AG20443 (cell line): ENCODE results near the gene HMX1.

ENCODE experiments used
- DNase-seq: peaks from one replicate; pipeline ENCODE4 v3.0.0; 2012; ENCODE audit warnings: low spot score, mixed read lengths

The HMX1 gene

DNA sequence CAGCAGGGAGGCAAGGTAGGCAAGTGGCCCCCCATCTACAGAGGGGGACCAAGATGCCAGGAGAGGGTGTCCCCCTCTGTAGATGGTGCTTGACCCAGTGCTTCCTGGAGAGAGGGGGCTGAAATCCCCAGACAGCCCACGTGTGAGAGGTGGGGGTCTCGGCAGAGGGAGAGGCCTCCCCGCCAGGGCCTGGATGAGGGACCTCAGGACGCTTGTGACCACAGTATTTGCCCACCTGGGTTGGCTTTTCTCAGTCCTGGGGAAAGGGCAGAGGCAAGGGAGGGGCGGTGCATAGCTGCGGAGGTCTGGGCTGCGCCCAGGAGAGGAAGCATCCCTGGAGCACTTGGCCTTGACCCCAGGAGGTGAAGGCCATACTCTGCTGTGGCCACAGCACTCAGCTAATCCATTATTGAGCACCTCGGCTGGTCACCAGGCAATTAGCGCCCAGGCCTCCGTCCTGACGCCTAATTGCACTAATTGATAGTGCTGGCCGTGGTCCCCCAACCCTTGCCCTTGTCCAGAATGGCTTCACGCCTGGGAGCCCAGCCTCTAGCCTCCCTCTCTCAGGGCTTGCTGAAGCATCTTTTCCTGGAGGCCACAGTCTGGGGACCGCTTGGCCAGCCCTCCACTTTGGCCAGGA, 30.7 kb downstream of the HMX1 start:
- no peak for DNase-seq

DNA sequence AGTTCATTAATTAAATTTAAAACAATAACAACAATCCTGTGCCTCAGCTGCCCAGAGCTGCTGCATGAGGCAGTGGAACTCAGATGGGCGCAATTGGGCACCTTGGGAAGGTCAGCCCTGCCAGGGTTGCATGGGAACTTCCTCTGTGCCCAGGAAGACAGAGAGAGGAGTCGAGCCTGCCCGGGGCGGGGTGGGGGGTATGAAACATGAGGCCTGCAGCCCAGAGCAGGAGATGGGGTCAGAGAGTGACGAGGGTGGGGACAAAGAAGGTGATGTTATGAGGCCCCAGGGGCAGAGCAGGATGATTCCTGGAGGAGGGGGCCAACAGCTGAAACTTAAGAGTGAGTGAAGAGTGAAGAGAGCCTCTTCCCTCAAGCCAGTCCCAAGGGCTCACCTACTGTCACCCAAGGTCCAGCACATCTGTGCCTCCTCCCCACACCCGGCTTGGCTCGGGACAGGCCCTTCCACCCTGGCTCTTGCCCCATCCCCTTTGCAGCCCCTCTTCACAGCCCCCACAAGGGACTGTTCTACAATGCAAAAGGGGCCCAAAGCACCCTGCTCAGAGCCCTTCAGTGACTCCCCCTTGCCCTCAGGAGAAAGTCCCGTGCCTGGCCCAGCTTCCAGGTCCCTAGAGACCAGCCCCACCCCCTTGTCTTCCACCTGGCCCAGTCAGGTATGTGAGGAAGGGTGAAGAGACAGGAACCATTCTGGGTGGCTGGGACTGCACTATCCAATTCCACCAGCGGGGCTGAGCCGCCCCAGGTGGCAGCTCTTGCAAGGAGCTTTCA, 31.4 kb downstream of the HMX1 start:
- no peak for DNase-seq

- DNase-seq, result no peak
These were observed 32.6 kb downstream of the HMX1 start for GRCh38 chr4:8838961-8839431.

- no peak for DNase-seq
These were observed 33.2 kb downstream of the HMX1 start for GRCh38 chr4:8838296-8838960.

DNA sequence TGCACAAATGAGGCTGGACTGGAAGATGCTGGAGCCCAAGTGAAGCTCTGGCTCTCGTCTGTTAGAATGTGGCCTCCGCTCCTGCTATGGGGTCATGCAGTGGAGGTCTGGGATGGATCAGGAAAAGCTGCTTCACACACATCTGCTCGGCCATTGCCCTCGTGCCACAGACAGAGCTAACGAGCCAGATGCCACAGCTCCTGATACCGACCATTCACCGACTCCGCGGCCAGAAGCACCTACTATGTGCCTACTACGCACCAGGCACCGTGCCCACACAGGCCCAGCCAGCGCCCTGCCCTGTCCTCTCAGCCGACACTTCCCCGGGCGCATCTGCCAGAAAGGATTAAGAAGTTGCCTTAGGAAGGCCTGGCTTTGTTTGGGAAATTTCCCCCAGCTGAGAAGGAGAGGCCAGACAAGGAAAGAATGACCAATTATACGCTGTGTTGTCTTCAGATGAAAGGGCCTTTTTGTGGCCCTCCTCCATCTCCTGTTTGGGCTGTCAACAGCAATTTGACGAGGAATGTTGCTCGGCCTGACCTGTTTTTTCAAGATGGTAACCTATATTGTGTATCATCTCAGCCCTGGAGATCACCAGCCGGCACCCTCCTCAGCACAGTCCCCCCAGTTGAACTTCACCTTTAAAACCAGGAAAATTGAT, 34.3 kb downstream of the HMX1 start:
- no peak for DNase-seq

GRCh38 chr4:8836664-8837171, 34.9 kb downstream of the HMX1 start:
- no peak for DNase-seq

- no peak for DNase-seq
These were observed 35.9 kb downstream of the HMX1 start for GRCh38 chr4:8835521-8836365.

DNA sequence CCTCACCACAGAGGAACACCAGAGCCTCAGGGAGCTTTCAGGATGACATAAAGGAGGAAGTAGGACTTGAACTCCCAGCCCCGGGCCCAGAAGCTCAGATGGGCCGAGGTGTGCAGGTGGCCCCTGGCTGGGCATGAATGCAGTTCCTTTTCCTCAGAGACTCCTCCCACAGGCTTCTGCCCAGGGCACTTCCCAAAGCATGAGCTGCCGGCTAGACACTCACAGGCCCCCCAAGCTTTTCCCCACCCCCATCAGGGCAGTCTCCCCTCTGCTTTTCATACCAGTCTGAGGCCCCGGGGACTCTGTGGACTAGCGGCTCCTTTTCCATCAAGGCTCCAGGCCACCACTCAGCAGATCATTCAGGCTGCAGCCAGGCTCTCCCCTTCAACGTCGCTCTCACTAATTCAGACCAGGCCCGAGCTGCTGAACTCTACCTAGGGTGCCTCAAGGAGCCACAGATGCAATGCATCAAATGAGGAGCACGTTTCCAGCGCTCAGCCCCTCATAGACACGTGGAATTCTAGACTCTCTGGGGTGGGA, 36.9 kb downstream of the HMX1 start:
- no peak for DNase-seq

DNA sequence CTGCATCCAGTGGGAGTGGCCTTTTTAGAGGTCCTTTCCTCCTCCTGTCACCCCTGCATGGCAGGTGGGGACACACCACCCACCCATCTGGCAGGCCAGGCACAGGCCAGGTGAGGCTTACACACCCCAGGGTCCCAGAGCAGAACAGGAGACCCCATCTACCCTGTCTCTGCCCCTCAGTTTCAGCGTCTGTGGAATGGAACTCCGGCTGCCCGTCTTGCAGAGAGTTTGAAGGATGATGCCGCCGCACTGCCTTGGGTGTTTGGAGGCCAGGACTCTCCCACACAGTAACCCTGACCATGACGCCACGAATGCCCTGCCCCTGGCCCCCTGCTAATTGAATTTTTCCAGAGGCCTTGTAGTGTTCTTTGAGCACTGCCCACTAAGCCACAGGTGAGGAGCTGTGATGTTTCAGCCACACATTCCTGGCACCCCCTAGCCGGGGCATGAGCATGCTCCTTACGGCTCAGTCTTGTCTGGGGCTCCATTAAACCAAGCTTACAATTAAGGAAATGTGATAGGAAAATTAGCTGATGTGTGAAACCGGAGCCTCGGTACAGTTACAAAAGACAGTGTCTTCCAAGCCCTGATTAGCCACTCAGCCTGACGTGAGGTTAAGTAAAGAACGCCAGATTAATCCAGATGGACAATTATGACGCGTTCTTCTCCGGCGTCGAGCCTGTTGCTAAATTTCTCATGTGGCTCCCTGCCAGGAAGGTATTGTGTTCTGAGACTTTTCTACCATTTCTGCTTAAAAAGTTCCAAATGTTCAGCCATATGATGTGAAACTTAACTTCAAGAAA, 39.3 kb downstream of the HMX1 start:
- no peak for DNase-seq

DNA sequence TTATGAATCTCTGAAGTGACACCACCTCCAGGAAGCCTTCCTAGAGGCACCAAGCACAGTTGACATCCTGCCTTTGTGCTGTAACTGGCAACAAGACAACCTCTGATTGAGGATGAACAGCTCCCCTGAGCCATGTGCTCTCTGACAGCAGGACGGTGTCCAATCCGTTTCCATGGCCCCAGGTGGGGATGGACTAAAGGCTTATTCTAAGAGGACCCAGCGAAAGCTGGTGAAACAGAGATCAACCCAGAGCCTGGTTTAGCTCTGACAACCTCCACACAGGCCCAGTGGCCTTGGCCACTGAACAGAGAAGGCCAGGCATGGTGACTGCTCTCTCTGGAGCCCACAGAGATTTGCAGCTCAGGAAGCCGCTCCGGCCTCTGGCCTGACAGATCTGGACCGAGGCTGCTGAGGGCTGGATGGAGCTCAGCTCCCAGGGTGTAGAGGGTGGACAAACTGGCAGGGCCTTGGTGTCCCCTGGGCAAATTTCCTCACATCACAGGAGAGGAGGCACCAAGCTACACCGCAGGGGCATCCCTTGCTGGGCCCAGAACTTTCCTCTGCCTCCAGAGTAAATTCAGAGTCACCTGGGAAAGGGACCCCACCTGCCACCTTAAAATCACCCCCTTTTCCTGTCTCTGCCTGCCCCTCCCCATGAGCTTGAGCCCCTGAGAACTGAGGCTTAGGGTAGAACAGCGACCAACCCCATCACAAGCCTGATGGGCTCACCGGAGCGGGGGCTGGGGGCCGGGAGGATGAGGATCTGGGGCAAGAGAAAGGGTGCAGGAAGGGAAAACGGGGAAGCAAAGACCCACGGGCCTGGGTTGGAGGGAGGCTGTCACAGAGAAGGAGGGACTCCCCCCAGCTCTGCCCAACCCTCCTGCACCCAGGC, 40.2 kb downstream of the HMX1 start:
- DNase-seq, result no peak

DNA sequence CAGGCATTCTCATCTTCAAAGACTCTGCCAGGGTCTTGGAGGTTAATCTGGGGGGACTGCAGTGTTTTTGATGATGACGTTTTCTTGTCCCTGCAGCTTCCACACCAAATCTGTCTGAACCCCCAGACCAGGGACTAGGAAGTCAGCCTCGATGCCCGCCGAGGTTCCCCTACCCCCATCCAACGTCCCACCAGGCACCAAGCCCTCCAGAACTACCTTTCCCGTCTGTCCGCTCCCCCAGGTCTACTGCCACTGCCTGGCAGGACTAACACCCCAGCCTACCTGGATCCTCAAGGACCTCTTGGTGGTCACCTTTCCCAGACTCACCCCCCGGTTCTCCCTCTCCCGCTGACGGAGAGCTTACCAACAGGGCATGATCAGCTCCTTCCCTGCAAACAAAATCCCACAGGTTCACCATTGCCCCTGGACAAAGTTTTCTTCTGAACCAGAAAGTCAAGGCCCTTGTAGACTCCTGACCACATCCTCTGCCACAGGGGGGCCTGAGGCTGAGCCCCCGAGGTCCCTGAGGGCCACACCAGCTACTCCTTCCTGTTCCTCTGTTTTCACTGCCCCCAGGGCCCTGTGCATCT, 40.9 kb downstream of the HMX1 start:
- no peak for DNase-seq

- no peak for DNase-seq
These were observed 41.6 kb downstream of the HMX1 start for GRCh38 chr4:8830056-8830455.

GRCh38 chr4:8829584-8829983, 42.1 kb downstream of the HMX1 start:
- no peak for DNase-seq

GRCh38 chr4:8828869-8829268, 42.8 kb downstream of the HMX1 start:
- DNase-seq, result no peak

DNA sequence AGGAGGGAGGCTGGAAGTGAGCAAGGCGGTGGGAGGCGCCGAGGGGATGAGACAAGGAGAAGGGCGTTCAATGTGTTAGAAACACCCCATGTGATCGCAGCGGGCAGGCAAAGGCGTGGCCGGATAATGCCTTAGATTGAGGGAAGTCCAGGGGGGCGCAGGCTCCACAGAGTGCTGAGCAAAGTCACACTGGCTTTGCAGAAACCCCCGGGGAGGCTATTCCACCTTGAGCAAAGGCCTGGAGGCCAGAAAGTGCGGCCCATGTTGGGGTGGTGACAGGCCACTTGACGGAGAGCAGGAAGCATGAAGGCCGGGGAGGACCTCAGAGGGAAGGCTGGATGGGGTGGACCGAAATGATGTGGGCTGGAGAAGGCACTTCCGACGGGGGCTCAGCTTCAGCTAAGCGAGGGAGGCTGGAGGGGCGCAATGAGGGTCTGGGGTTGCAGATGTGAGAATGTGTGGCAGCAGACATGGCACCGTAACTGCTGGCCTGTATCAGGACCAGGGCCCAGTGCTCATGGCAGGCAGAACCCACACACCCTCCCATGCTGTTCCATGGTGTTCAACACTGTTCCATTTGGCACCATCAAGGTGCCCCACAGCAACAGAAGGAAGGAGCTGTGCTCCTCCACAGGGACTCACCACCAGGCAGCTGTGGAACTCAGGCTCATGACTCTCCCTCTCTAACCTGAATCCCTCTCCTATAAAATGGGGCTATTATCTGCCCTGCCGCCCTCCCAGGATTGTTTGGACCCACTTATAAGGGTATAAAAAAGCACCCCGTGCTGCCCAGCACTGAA, 50.3 kb downstream of the HMX1 start:
- peak; percentile 9 for DNase-seq

DNA sequence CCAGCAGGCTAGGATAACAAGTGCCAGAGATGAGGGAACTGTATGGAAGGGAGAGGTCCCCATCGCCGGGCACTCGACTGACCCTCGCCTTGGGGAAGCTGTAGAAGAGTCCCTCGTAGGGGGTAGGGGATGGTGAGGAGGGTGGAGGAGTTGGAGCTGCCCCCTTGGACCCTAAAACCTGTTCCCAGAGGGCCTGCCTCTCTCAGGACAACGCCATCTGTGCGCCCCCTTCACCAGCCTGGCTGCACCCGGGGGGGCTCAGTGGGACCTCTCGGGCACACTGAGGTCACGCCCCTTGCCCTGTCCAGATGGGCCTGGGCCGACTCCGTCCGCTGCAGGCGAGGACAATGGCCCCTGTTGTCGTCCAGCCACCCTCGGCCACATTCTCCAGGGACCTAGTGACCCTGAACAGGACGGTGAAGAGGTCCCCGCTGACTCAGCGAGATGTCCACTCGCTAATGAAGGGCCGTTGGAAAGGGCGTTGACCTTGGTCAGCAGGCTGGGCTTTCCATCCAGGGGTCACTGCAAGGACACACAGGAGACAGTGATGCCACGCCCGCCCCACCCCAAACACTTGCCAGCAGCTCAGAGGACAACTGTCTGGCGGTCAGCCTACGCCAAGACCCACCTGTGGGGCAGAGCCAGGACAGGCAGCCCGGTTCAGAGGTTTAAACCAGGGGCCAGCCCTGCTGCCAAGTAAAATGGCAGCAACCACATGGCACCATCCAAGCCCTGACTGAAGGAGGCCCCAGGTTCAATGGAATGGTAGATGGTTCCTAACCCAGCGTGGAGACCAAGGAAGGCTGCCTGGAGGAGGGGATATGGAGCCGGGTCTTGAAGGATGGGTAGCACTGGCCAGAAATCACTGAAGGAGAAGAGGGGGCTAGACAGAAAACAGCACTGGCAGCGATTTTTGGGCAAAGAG, 51.2 kb downstream of the HMX1 start:
- peak; percentile 7 for DNase-seq
